Measurements from ENCODE around the gene DEFB132. TPM values are rescaled to one million over a fixed set of nuclear protein-coding genes. Genes with fewer than 3 reads are reported as not detected.

Gene DEFB132
- total and polyA plus RNA-seq, 7 donors, result not detected

GRCh38 chr20:226958-227357 lies 30.6 kb upstream of the DEFB132 start, which contains the start of gene DEFB129:
DEFB129 (plus strand) TSS chr20:227258; CDS start chr20:227289, 31 bp downstream.
- H3K27me3 ChIP-seq (ENCODE audit: insufficient read depth in 3 of 3, low read length in 2 of 3), result peaks cover 0 to 6% (median 2%) of the 10 kb centered on the region in 3 donors
- ATAC-seq (no peak), DNase-seq (no peak)
- H3K27ac ChIP-seq, result no peak within 1 kb of the TSS
- no peaks in the 10 kb centered on the region for H3K36me3 ChIP-seq (ENCODE audit: insufficient read depth in 1 of 2, low read depth in 1 of 2)
- WGBS, 3 donors, result 71 to 79% (median 78%) methylated on average over 3 of the region's 3 CpGs
- no peak for TF ChIP-seq CTCF (IDR thresholded peaks at IDR 0.05)
- no peaks in the 10 kb centered on the region for H3K9me3 ChIP-seq
- no peaks in the 10 kb centered on the region for H3K4me1 ChIP-seq
- intact Hi-C loops (cut with DNase I), result no loop called here
- no peak within 1 kb of the TSS for H3K4me3 ChIP-seq

GRCh38 chr20:227439-228105 lies 30.0 kb upstream of the DEFB132 start:
- ATAC-seq (no peak), DNase-seq (no peak)
- no peaks in the 10 kb centered on the region for H3K9me3 ChIP-seq
- TF ChIP-seq CTCF (IDR thresholded peaks at IDR 0.05), result no peak
- peaks cover 0 to 6% (median 2%) of the 10 kb centered on the region in 3 donors for H3K27me3 ChIP-seq (ENCODE audit: insufficient read depth in 3 of 3, low read length in 2 of 3)
- no peak overlapping the region for H3K4me3 ChIP-seq
- no peak overlapping the region for H3K27ac ChIP-seq
- H3K36me3 ChIP-seq (ENCODE audit: insufficient read depth in 1 of 2, low read depth in 1 of 2), result no peaks in the 10 kb centered on the region
- WGBS, 3 donors, result 77 to 84% (median 83%) methylated on average over 3 of the region's 3 CpGs
- intact Hi-C loops (cut with DNase I), result no loop called here
- H3K4me1 ChIP-seq, result no peaks in the 10 kb centered on the region

- intact Hi-C loops (cut with DNase I), result no loop called here
- H3K4me1 ChIP-seq, result no peaks in the 10 kb centered on the region
- DNase-seq, result no peak
- TF ChIP-seq CTCF (IDR thresholded peaks at IDR 0.05), result no peak
- ATAC-seq, result no peak
- no peak overlapping the region for H3K4me3 ChIP-seq
- 32 to 47% (median 40%) methylated on average over 1 of the region's 1 CpG for WGBS, 3 donors
- no peak overlapping the region for H3K27ac ChIP-seq
- H3K9me3 ChIP-seq, result no peaks in the 10 kb centered on the region
- no peaks in the 10 kb centered on the region for H3K36me3 ChIP-seq (ENCODE audit: insufficient read depth in 1 of 2, low read depth in 1 of 2)
- peaks cover 0 to 3% (median 0%) of the 10 kb centered on the region in 3 donors for H3K27me3 ChIP-seq (ENCODE audit: insufficient read depth in 3 of 3, low read length in 2 of 3)
Measured at GRCh38 chr20:235891-236290, 21.6 kb upstream of the DEFB132 start.

GRCh38 chr20:237489-237888 lies 20.0 kb upstream of the DEFB132 start:
- no peak for DNase-seq
- TF ChIP-seq CTCF (IDR thresholded peaks at IDR 0.05), result no peak
- 59 to 70% (median 62%) methylated on average over 4 of the region's 4 CpGs for WGBS, 3 donors
- ATAC-seq, result no peak
- H3K9me3 ChIP-seq, result no peaks in the 10 kb centered on the region
- H3K27ac ChIP-seq, result no peak overlapping the region
- peaks cover 0 to 4% (median 3%) of the 10 kb centered on the region in 3 donors for H3K27me3 ChIP-seq (ENCODE audit: insufficient read depth in 3 of 3, low read length in 2 of 3)
- intact Hi-C loops (cut with DNase I), result no loop called here
- H3K36me3 ChIP-seq (ENCODE audit: insufficient read depth in 1 of 2, low read depth in 1 of 2), result no peaks in the 10 kb centered on the region
- no peak overlapping the region for H3K4me3 ChIP-seq
- no peaks in the 10 kb centered on the region for H3K4me1 ChIP-seq

- WGBS, 3 donors, result 69 to 78% (median 72%) methylated on average over 3 of the region's 3 CpGs
- TF ChIP-seq CTCF (IDR thresholded peaks at IDR 0.05), result no peak
- Histone ChIP-seq H3K27ac (no peak overlapping the region), H3K4me1 (no peaks in the 10 kb centered on the region), H3K4me3 (no peak overlapping the region), H3K9me3 (no peaks in the 10 kb centered on the region), H3K36me3 (ENCODE audit: insufficient read depth in 1 of 2, low read depth in 1 of 2) (no peaks in the 10 kb centered on the region), H3K27me3 (ENCODE audit: insufficient read depth in 3 of 3, low read length in 2 of 3) (peaks cover 0 to 4% (median 3%) of the 10 kb centered on the region in 3 donors)
- intact Hi-C loops (cut with DNase I), result no loop called here
- DNase-seq (no peak), ATAC-seq (no peak)
Measured at GRCh38 chr20:237929-238328, 19.6 kb upstream of the DEFB132 start.
